Vagina (tissue), 2 donors: ENCODE results near the gene TPP2. TPM values are rescaled to one million over a fixed set of nuclear protein-coding genes. Genes with fewer than 3 reads are reported as not detected.

Experiments
- DNase-seq, 2 donors: peaks; one replicate each; pipeline ENCODE4 v3.0.0-alpha.2; 2017; ENCODE audit errors: extremely low spot score in 2 of 2
- H3K27ac ChIP-seq: fragments of 200-600 bp; sonication (generic); one replicate; pipeline ENCODE4 v1.5.1; 2019
- H3K27me3 ChIP-seq: fragments of 200-600 bp; sonication (generic); one replicate; pipeline ENCODE4 v1.5.1; 2019
- H3K36me3 ChIP-seq, 2 donors: fragments of 200-600 bp; sonication (generic); one replicate each; pipeline ENCODE4 v1.5.1; 2017 to 2019
- H3K4me1 ChIP-seq: fragments of 200-600 bp; sonication (generic); one replicate; pipeline ENCODE4 v1.5.1; 2019
- H3K4me3 ChIP-seq, 2 donors: fragments of 200-600 bp; sonication (generic); 1 replicate in 1 of 2; 2 replicates in 1 of 2; pipeline ENCODE4 v1.5.1; 2016 to 2019
- H3K9me3 ChIP-seq: fragments of 200-600 bp; sonication (generic); one replicate; pipeline ENCODE4 v1.5.1; 2019
- CTCF ChIP-seq, 3 experiments: fragments of 450-650 bp in 2 of 3; fragments of 200-600 bp in 1 of 3; sonication (generic) in 1 of 3; IDR thresholded peaks; one replicate each; pipeline ENCODE4 v1.5.1; 2017 to 2019; ENCODE audit warnings: antibody characterized with exemption in 3 of 3, mild to moderate bottlenecking in 2 of 3, moderate library complexity in 2 of 3
- POLR2A ChIP-seq, 2 donors: fragments of 450-650 bp; IDR thresholded peaks; one replicate each; pipeline ENCODE4 v1.6.1; 2017; ENCODE audit warnings: antibody characterized with exemption in 2 of 2, mild to moderate bottlenecking in 2 of 2, moderate library complexity in 2 of 2
- POLR2AphosphoS5 ChIP-seq, 2 donors: sonication (generic); formaldehyde crosslinking; IDR thresholded peaks; one replicate each; pipeline ENCODE4 v1.9.0; 2017; ENCODE audit warnings: antibody characterized with exemption in 2 of 2, mild to moderate bottlenecking in 2 of 2, low read depth in 1 of 2; ENCODE audit not compliant: insufficient read depth in 1 of 2
- intact Hi-C: fragments of 100-400 bp; cut with DNase I; formaldehyde crosslinking; loops from one replicate; pipeline ENCODE4 v1.15.1; 2023
- total RNA-seq: library from RNA; depleted of rRNA; stranded (reverse); fragments of >200 nt; gene quantifications from one replicate; pipeline ENCODE4 v1.2.3, GENCODE V29; 2016

TPP2 gene
- total RNA-seq, 1 donor from 2014 or later: 40.0 TPM

GRCh38 chr13:102667911-102668310, 71.1 kb downstream of the TPP2 start:
- no peak overlapping the region for H3K27ac ChIP-seq
- no peak for TF ChIP-seq POLR2A (IDR thresholded peaks at IDR 0.05)
- TF ChIP-seq POLR2AphosphoS5 (IDR thresholded peaks at IDR 0.05; ENCODE audit: insufficient read depth in 1 of 2, low read depth in 1 of 2): no peak
- no peak for TF ChIP-seq CTCF (IDR thresholded peaks at IDR 0.05)
- no peak overlapping the region for H3K4me3 ChIP-seq
- H3K27me3 ChIP-seq: no peaks in the 10 kb centered on the region
- intact Hi-C loops: no loop called here
- H3K36me3 ChIP-seq: peaks cover 0 to 43% of the 10 kb centered on the region in 2 donors
- no peak for DNase-seq
- H3K4me1 ChIP-seq: no peaks in the 10 kb centered on the region
- H3K9me3 ChIP-seq: no peaks in the 10 kb centered on the region

GRCh38 chr13:102670130-102670529, 73.3 kb downstream of the TPP2 start:
- H3K4me3 ChIP-seq: no peak overlapping the region
- no peak overlapping the region for H3K27ac ChIP-seq
- no peaks in the 10 kb centered on the region for H3K4me1 ChIP-seq
- intact Hi-C loops: no loop called here
- H3K27me3 ChIP-seq: no peaks in the 10 kb centered on the region
- no peak for TF ChIP-seq POLR2A (IDR thresholded peaks at IDR 0.05)
- no peak for TF ChIP-seq CTCF (IDR thresholded peaks at IDR 0.05)
- no peak for TF ChIP-seq POLR2AphosphoS5 (IDR thresholded peaks at IDR 0.05; ENCODE audit: insufficient read depth in 1 of 2, low read depth in 1 of 2)
- no peak for DNase-seq
- H3K36me3 ChIP-seq: peaks cover 0 to 39% of the 10 kb centered on the region in 2 donors
- no peaks in the 10 kb centered on the region for H3K9me3 ChIP-seq

- TF ChIP-seq CTCF (IDR thresholded peaks at IDR 0.05) (no peak), POLR2A (IDR thresholded peaks at IDR 0.05) (no peak), POLR2AphosphoS5 (IDR thresholded peaks at IDR 0.05; ENCODE audit: insufficient read depth in 1 of 2, low read depth in 1 of 2) (no peak)
- H3K4me1 ChIP-seq: no peaks in the 10 kb centered on the region
- no peak overlapping the region for H3K27ac ChIP-seq
- H3K27me3 ChIP-seq: no peaks in the 10 kb centered on the region
- H3K36me3 ChIP-seq: peaks cover 0 to 44% of the 10 kb centered on the region in 2 donors
- H3K4me3 ChIP-seq: no peak overlapping the region
- DNase-seq: no peak
- intact Hi-C loops: no loop called here
- H3K9me3 ChIP-seq: no peaks in the 10 kb centered on the region
Observed at GRCh38 chr13:102675115-102675514, 78.3 kb downstream of the TPP2 start.

GRCh38 chr13:102677122-102677521, 80.3 kb downstream of the TPP2 start:
- Histone ChIP-seq H3K4me3 (no peak overlapping the region), H3K27ac (no peak overlapping the region), H3K4me1 (no peaks in the 10 kb centered on the region), H3K36me3 (peaks cover 0 to 43% of the 10 kb centered on the region in 2 donors), H3K9me3 (no peaks in the 10 kb centered on the region), H3K27me3 (no peaks in the 10 kb centered on the region)
- DNase-seq: no peak
- TF ChIP-seq POLR2AphosphoS5 (IDR thresholded peaks at IDR 0.05; ENCODE audit: insufficient read depth in 1 of 2, low read depth in 1 of 2) (no peak), CTCF (IDR thresholded peaks at IDR 0.05) (no peak), POLR2A (IDR thresholded peaks at IDR 0.05) (no peak)
- intact Hi-C loops: no loop called here

- Histone ChIP-seq H3K4me3 (no peak overlapping the region), H3K9me3 (no peaks in the 10 kb centered on the region), H3K27me3 (no peaks in the 10 kb centered on the region), H3K27ac (no peak overlapping the region), H3K36me3 (peaks cover 0 to 39% of the 10 kb centered on the region in 2 donors), H3K4me1 (no peaks in the 10 kb centered on the region)
- TF ChIP-seq POLR2AphosphoS5 (IDR thresholded peaks at IDR 0.05; ENCODE audit: insufficient read depth in 1 of 2, low read depth in 1 of 2): no peak
- no peak for TF ChIP-seq CTCF (IDR thresholded peaks at IDR 0.05)
- no peak for TF ChIP-seq POLR2A (IDR thresholded peaks at IDR 0.05)
- intact Hi-C loops: no loop called here
- no peak for DNase-seq
Observed at GRCh38 chr13:102678339-102679107, 81.7 kb downstream of the TPP2 start.
